ENCODE measurements around the gene HCAR2. TPM values are rescaled to one million over a fixed set of nuclear protein-coding genes. Genes with fewer than 3 reads are reported as not detected.
"Not testable (repeated sequence)": the region's sequence is repeated elsewhere in the genome, so short reads cannot be mapped to it uniquely, and the experiment has no call there.

Gene HCAR2
- total RNA-seq, 2 donors from 2014 or later: 0.64 TPM; not detected in 1

DNA sequence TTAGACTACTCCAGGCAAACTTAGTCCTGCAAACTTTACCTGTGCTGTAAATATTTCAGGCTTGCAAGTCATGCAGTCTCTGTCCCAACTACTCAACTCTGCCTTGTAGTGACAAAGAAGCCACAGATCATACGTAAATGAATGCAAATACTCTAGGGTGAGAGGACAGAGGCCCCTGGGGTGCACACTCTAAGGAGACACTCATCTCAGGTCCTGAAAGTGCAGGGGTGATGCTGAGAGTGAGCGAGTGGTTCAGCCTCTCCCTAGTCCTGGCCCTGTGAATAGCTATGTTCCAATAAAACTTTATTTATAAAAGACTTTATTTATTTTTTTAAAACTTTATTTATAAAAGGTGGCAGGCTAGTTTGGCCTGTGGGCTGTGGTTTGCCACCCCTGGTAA lies 34.9 kb downstream of the HCAR2 start:
- no peaks in the 10 kb centered on the region for H3K4me1 Mint-ChIP-seq (ENCODE audit: low read depth in 2 of 2)

DNA sequence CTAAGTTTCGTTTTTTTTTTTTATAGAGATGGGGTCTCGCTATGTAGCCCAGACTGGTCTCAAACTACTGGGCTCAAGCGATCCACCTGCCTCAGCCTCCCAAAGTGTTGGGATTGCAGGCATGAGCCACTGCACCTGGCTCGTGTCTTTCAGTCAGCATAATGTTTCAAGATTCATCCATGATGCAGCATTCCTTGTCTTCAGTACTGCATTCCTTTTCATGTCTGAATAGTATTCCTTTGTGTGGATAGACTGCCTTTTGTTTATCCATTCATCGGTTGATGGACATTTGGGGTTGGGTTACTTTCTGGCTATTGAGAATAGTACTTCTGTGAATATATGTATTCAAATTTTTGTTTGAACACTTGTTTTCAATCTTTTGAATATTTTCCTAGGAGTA lies 37.4 kb downstream of the HCAR2 start:
- Mint-ChIP-seq H3K4me3 (no peak overlapping the region), H3K36me3 (no peaks in the 10 kb centered on the region), H3K4me1 (ENCODE audit: low read depth in 2 of 2) (no peaks in the 10 kb centered on the region), H3K27me3 (no peaks in the 10 kb centered on the region), H3K27ac (no peak overlapping the region), H3K9me3 (no peaks in the 10 kb centered on the region)
- ATAC-seq (no peak), DNase-seq (ENCODE audit: low spot score) (no peak)

More for the DNA sequence above, 34.9 kb downstream of the HCAR2 start:
- peaks cover 0 to 5% of the 10 kb centered on the region in 2 donors for H3K27me3 Mint-ChIP-seq
- H3K27ac Mint-ChIP-seq: no peak overlapping the region
- ATAC-seq (no peak), DNase-seq (ENCODE audit: low spot score) (no peak)
- no peaks in the 10 kb centered on the region for H3K9me3 Mint-ChIP-seq
- no peaks in the 10 kb centered on the region for H3K36me3 Mint-ChIP-seq
- no peak overlapping the region for H3K4me3 Mint-ChIP-seq

DNA sequence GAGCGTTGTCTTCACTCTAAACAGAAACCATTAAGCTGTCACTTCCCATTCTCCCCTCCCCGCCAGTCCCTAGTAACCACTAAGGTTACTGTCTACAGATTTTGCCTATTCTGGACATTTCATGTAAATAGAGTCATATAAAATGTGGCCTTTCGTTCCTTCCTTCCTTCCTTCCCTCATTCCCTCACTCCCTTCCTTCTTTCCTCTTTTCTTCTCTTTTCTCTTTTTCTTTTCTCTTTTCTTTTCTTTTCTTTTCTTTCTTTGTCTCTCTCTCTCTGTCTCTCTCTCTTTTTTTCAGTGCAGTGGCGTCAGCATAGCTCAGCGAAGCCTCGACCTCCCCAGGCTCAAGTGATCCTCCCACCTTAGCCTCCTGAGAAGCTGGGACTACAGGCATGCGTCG lies 37.8 kb downstream of the HCAR2 start:
- no peaks in the 10 kb centered on the region for H3K27me3 Mint-ChIP-seq
- no peaks in the 10 kb centered on the region for H3K36me3 Mint-ChIP-seq
- ATAC-seq (no peak), DNase-seq (ENCODE audit: low spot score) (no peak)
- H3K27ac Mint-ChIP-seq: no peak overlapping the region
- no peaks in the 10 kb centered on the region for H3K9me3 Mint-ChIP-seq
- H3K4me3 Mint-ChIP-seq: no peak overlapping the region
- H3K4me1 Mint-ChIP-seq (ENCODE audit: low read depth in 2 of 2): no peaks in the 10 kb centered on the region

DNA sequence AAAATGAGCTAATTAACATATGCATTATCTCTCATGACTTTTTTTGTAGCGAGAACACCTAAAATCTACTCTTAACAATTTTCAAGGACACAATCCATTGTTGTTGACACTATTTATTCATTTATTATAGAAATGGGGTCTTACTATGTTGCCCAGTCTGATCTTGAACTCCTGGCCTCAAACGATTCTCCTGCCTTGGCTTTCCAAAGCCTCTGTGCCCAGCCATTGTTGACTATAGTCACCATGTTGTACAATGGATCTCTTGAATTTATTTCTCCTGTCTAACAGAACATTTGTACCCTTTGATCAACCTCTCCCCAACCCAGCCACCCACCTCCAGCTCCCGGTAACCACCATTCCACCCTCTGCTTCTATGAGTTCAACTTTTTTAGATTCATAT lies 41.2 kb downstream of the HCAR2 start:
- DNase-seq (ENCODE audit: low spot score) (no peak), ATAC-seq (no peak)
- H3K27ac Mint-ChIP-seq: no peak overlapping the region
- H3K4me3 Mint-ChIP-seq: no peak overlapping the region
- H3K9me3 Mint-ChIP-seq: no peaks in the 10 kb centered on the region
- no peaks in the 10 kb centered on the region for H3K27me3 Mint-ChIP-seq
- H3K36me3 Mint-ChIP-seq: no peaks in the 10 kb centered on the region
- H3K4me1 Mint-ChIP-seq (ENCODE audit: low read depth in 2 of 2): no peaks in the 10 kb centered on the region

DNA sequence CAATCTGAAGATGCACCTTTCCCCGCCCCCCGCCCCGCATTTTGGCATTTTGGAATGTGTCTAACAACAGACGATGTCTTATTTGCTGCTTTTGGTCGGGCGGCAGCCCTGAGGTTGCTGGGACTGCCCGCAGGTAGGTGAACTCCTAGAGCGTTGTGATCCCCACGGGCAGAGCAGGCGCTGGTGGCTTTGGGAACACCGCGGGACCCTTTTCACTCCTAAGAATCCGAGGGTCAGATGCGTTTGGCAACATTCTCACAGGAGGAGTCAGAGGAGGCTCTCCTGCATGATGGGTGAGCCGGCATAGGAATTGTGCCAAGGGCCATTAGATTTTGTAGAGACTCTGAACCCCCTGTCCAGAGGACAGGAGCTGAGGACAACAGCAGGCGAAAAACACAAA lies 41.9 kb downstream of the HCAR2 start:
- Mint-ChIP-seq H3K4me3 (no peak overlapping the region), H3K36me3 (no peaks in the 10 kb centered on the region), H3K27me3 (no peaks in the 10 kb centered on the region), H3K4me1 (ENCODE audit: low read depth in 2 of 2) (no peaks in the 10 kb centered on the region), H3K27ac (no peak overlapping the region), H3K9me3 (no peaks in the 10 kb centered on the region)
- ATAC-seq (no peak), DNase-seq (ENCODE audit: low spot score) (no peak)

DNA sequence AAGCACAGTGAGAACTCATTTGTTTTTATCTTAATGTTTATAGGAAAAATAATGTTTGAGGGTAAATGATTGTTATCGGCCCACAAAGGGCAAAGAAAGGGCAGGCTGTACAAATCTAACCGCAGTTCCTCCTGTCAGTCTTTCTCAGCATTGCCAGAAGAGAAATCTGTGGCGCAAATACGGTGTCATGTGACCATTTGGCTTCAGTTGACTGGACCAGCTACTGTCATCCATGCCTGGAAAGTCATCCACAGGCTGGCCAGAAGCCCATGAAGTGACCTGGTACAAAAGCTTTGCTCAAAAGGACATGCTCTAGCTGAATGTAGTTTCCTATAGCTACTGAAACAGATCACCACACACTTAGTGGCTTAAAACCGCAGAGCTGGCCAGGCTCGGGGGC lies 43.6 kb downstream of the HCAR2 start:
- Mint-ChIP-seq H3K4me3 (no peak overlapping the region), H3K9me3 (no peaks in the 10 kb centered on the region), H3K4me1 (ENCODE audit: low read depth in 2 of 2) (no peaks in the 10 kb centered on the region), H3K27ac (no peak overlapping the region), H3K27me3 (no peaks in the 10 kb centered on the region), H3K36me3 (no peaks in the 10 kb centered on the region)
- DNase-seq (ENCODE audit: low spot score): no peak
- no peak for ATAC-seq

DNA sequence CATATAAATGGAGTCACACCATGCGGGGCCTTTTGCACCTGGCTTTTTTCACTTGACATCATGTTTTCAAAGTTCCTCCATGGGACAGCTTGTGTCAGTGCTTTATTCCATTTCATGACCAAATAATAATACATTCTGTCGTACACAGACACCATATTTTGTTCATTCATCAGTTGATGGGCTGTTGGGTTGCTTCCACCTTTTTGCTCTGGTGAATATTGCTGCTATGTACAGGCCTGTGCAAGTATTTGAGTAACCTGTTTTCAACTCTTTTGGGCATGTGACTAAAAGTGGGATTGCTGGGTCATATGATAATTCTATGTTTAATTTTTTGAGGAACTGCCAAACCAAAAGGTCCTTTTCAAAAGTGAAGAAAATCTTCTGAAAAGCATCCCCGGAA lies 46.9 kb downstream of the HCAR2 start:
- H3K4me1 Mint-ChIP-seq (ENCODE audit: low read depth in 2 of 2): no peaks in the 10 kb centered on the region
- no peaks in the 10 kb centered on the region for H3K9me3 Mint-ChIP-seq
- no peak overlapping the region for H3K27ac Mint-ChIP-seq
- no peaks in the 10 kb centered on the region for H3K36me3 Mint-ChIP-seq
- DNase-seq (ENCODE audit: low spot score) (no peak), ATAC-seq (no peak)
- no peak overlapping the region for H3K4me3 Mint-ChIP-seq
- H3K27me3 Mint-ChIP-seq: no peaks in the 10 kb centered on the region

DNA sequence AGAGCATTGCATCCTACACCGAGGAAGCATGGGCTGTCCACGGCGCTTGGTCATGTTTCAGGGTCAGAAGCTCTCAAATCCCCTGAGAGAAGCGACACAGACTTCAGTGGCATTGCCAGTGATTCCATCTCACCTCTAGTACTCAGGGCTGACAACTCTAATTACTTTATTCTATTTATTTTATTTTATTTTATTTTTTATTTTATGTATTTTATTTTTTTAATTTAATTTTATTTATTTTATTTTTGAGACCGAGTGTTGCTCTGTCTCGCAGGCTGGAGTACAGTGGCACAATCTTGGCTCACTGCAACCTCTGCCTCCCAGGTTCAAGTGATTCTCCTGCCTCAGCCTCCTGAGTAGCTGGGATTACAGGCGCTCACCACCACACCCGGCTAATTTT lies 49.9 kb downstream of the HCAR2 start:
- not testable (repeated sequence) for H3K36me3 Mint-ChIP-seq; H3K27me3 Mint-ChIP-seq; DNase-seq (ENCODE audit: low spot score); H3K9me3 Mint-ChIP-seq; H3K27ac Mint-ChIP-seq; H3K4me3 Mint-ChIP-seq; ATAC-seq; H3K4me1 Mint-ChIP-seq (ENCODE audit: low read depth in 2 of 2)

DNA sequence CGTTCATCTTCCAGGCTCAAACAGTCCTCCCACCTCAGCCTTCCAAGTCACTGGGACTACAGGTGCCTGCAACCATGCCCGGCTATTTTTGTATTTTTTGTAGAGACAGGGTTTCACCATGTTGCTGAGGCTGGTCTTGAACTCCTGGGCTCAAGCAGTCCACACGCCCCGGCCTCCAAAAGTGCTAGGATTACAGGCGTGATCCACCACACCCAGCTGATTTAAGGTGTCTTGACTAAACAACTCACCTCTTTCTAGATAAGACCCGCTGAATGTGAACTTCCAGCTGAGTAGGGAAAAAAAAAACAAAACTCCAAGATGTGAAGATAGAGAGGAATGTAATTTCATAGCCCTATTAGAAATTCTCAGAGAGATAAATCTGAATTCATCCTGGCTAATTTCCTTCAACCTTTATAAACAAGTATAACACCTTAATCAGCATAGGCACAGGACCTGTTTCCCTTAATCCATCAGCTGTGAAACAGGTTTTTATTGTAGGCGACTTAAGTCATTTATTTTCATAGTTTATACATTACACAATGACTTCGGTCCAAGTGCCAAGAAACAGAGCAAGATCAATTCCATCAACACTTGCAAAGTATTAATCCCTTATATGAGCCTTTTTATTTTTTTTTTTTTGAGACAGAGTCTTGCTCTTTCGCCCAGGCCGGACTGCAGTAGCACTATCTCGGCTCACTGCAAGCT lies 51.5 kb downstream of the HCAR2 start:
- Mint-ChIP-seq H3K27me3 (peaks cover 0 to 3% of the 10 kb centered on the region in 2 donors), H3K4me3 (no peak overlapping the region), H3K9me3 (no peaks in the 10 kb centered on the region), H3K27ac (no peak overlapping the region), H3K4me1 (ENCODE audit: low read depth in 2 of 2) (peaks cover 9 to 11% of the 10 kb centered on the region in 2 donors), H3K36me3 (no peaks in the 10 kb centered on the region)
- DNase-seq (ENCODE audit: low spot score): no peak
- ATAC-seq: no peak

Other genes with a start within 250 kb of the HCAR2 start
- gene ZCCHC8, start 202.4 kb downstream of the HCAR2 start, total RNA-seq: 10 to 100 TPM; 37.0 to 42.7 TPM
- gene RSRC2, start 176.4 kb downstream of the HCAR2 start, total RNA-seq: 100 to 1,000 TPM in 1 of 2 donors, 10 to 100 TPM in 1; 93.7 to 111 TPM
- gene KNTC1, start 176.1 kb downstream of the HCAR2 start, total RNA-seq: 100 to 1,000 TPM in 1 of 2 donors, 10 to 100 TPM in 1; 65.1 to 187 TPM
- under 1 TPM in 1 of 2 donors, not detected in 1; 0.50 TPM for gene HCAR3, start 13.5 kb upstream of the HCAR2 start, total RNA-seq
- not detected for gene HCAR1, start 27.5 kb upstream of the HCAR2 start, total RNA-seq
- 10 to 100 TPM; 51.8 to 56.7 TPM for gene DENR, start 49.5 kb upstream of the HCAR2 start, total RNA-seq
- gene CCDC62, start 71.2 kb upstream of the HCAR2 start, total RNA-seq: under 1 TPM; 0.50 TPM
- 10 to 100 TPM; 14.8 to 48.9 TPM for gene HIP1R, start 132.1 kb upstream of the HCAR2 start, total RNA-seq
- 10 to 100 TPM; 42.6 to 46.9 TPM for gene VPS37B, start 192.8 kb upstream of the HCAR2 start, total RNA-seq